H9 (cell line): ENCODE data around the gene DLG5. TPM values are rescaled to one million over a fixed set of nuclear protein-coding genes. Genes with fewer than 3 reads are reported as not detected.

Source experiments
- DNase-seq: peaks from one replicate; pipeline ENCODE4 v3.0.0-alpha.2; 2017
- H2AFZ ChIP-seq: one replicate; pipeline ENCODE4 v1.6.1; 2013; ENCODE audit warnings: mild to moderate bottlenecking, low read length, control low read depth, moderate library complexity
- H2AK5ac ChIP-seq: 2 replicates; pipeline ENCODE4 v1.6.1; 2013; ENCODE audit warnings: low read length, control low read depth, mixed read lengths; ENCODE audit not compliant: insufficient read length
- H2BK120ac ChIP-seq: one replicate; pipeline ENCODE4 v1.6.1; 2013; ENCODE audit warnings: low read depth, mild to moderate bottlenecking, low read length, control low read depth, inconsistent platforms; ENCODE audit not compliant: poor library complexity, severe bottlenecking
- H2BK12ac ChIP-seq: 2 replicates; pipeline ENCODE4 v1.6.1; 2013; ENCODE audit warnings: low read length, control low read depth, mixed read lengths, low read depth; ENCODE audit not compliant: insufficient read length
- H2BK15ac ChIP-seq: 2 replicates; pipeline ENCODE4 v1.6.1; 2013; ENCODE audit warnings: low read depth, low read length, control low read depth
- H2BK20ac ChIP-seq: one replicate; pipeline ENCODE4 v1.6.1; 2013; ENCODE audit warnings: low read depth, mild to moderate bottlenecking, low read length, control low read depth, inconsistent platforms; ENCODE audit not compliant: poor library complexity, severe bottlenecking
- H2BK5ac ChIP-seq: 2 replicates; pipeline ENCODE4 v1.6.1; 2013; ENCODE audit warnings: low read length, control low read depth, mixed read lengths; ENCODE audit not compliant: insufficient read length
- H3K14ac ChIP-seq: 2 replicates; pipeline ENCODE4 v1.6.1; 2013; ENCODE audit warnings: low read length, control low read depth; ENCODE audit not compliant: insufficient read depth
- H3K18ac ChIP-seq: 2 replicates; pipeline ENCODE4 v1.6.1; 2013; ENCODE audit warnings: low read depth, mild to moderate bottlenecking, mixed read lengths, low read length, control low read depth; ENCODE audit not compliant: insufficient read length
- H3K23ac ChIP-seq: 2 replicates; pipeline ENCODE4 v1.6.1; 2013; ENCODE audit warnings: low read length, control low read depth, mixed read lengths, low read depth; ENCODE audit not compliant: insufficient read length
- H3K23me2 ChIP-seq: 2 replicates; pipeline ENCODE4 v1.6.1; 2013; ENCODE audit warnings: low read depth, mild to moderate bottlenecking, mixed read lengths, low read length, control low read depth; ENCODE audit not compliant: insufficient read length, poor library complexity, severe bottlenecking
- H3K27ac ChIP-seq: 2 replicates; pipeline ENCODE4 v1.5.1; 2013; ENCODE audit warnings: low read length, control low read depth, mixed read lengths, low read depth; ENCODE audit not compliant: insufficient read length
- H3K27me3 ChIP-seq: 2 replicates; pipeline ENCODE4 v1.6.1; 2013; ENCODE audit warnings: low read length, control low read depth, inconsistent platforms; ENCODE audit not compliant: insufficient read depth
- H3K4ac ChIP-seq: 2 replicates; pipeline ENCODE4 v1.6.1; 2013; ENCODE audit warnings: low read depth, mild to moderate bottlenecking, control low read depth, inconsistent platforms, low read length, moderate library complexity
- H3K4me1 ChIP-seq: 2 replicates; pipeline ENCODE4 v1.6.1; 2013; ENCODE audit warnings: low read length, control low read depth, inconsistent platforms; ENCODE audit not compliant: insufficient read depth
- H3K4me2 ChIP-seq: 2 replicates; pipeline ENCODE4 v1.6.1; 2013; ENCODE audit warnings: low read length, control low read depth, mixed read lengths; ENCODE audit not compliant: insufficient read length, insufficient read depth
- H3K56ac ChIP-seq: 2 replicates; pipeline ENCODE4 v1.6.1; 2013; ENCODE audit warnings: low read depth, mild to moderate bottlenecking, mixed read lengths, low read length, control low read depth; ENCODE audit not compliant: insufficient read length
- H3K79me1 ChIP-seq: 2 replicates; pipeline ENCODE4 v1.6.1; 2013; ENCODE audit warnings: low read depth, mild to moderate bottlenecking, moderate library complexity, low read length, control low read depth, inconsistent platforms; ENCODE audit not compliant: insufficient read depth, poor library complexity, severe bottlenecking
- H3K79me2 ChIP-seq: 2 replicates; pipeline ENCODE4 v1.6.1; 2013; ENCODE audit warnings: low read length, control low read depth, inconsistent platforms; ENCODE audit not compliant: insufficient read depth
- H3K9ac ChIP-seq: 2 replicates; pipeline ENCODE4 v1.6.1; 2013; ENCODE audit warnings: low read length, control low read depth, mixed read lengths; ENCODE audit not compliant: insufficient read length; ENCODE audit errors: extremely low read depth
- H3K9me3 ChIP-seq: one replicate; pipeline ENCODE4 v1.6.1; 2013; ENCODE audit warnings: low read depth, low read length, inconsistent platforms; ENCODE audit not compliant: control insufficient read depth
- H3T11ph ChIP-seq: one replicate; pipeline ENCODE4 v1.6.1; 2013; ENCODE audit warnings: mild to moderate bottlenecking, low read length, control low read depth, inconsistent platforms
- H4K20me1 ChIP-seq: one replicate; pipeline ENCODE4 v1.6.1; 2013; ENCODE audit not compliant: control insufficient read depth, insufficient read length, insufficient read depth
- H4K5ac ChIP-seq: 2 replicates; pipeline ENCODE4 v1.6.1; 2013; ENCODE audit warnings: low read depth, mild to moderate bottlenecking, mixed read lengths, low read length, control low read depth; ENCODE audit not compliant: insufficient read length
- H4K8ac ChIP-seq: replicated peaks from 2 replicates; pipeline ENCODE4 v1.6.1; 2013; ENCODE audit warnings: low read length, control low read depth, mixed read lengths, low read depth; ENCODE audit not compliant: insufficient read length
- H4K91ac ChIP-seq: 2 replicates; pipeline ENCODE4 v1.6.1; 2013; ENCODE audit warnings: low read depth, mild to moderate bottlenecking, moderate library complexity, mixed read lengths, low read length, control low read depth; ENCODE audit not compliant: insufficient read length
- H3K27ac Mint-ChIP-seq, 3 experiments: 2 replicates in 2 of 3; 3 replicates in 1 of 3; pipeline ENCODE4 v1.8.0; 2020 to 2021; ENCODE audit warnings: mixed read lengths in 3 of 3, mild to moderate bottlenecking in 1 of 3, moderate library complexity in 1 of 3
- H3K27me3 Mint-ChIP-seq: 2 replicates; pipeline ENCODE4 v1.8.0; 2021; ENCODE audit warnings: low read depth, mild to moderate bottlenecking, moderate library complexity, mixed read lengths
- H3K36me3 Mint-ChIP-seq, 3 experiments: 2 replicates in 2 of 3; 3 replicates in 1 of 3; pipeline ENCODE4 v1.8.0; 2020 to 2021; ENCODE audit warnings: low read depth in 3 of 3, mixed read lengths in 3 of 3; ENCODE audit not compliant: insufficient read depth in 1 of 3
- H3K4me1 Mint-ChIP-seq, 2 experiments: 2 replicates each; pipeline ENCODE4 v1.8.0; 2020; ENCODE audit warnings: mixed read lengths in 2 of 2
- H3K4me3 Mint-ChIP-seq, 2 experiments: 2 replicates in 1 of 2; 3 replicates in 1 of 2; pipeline ENCODE4 v1.8.0; 2020 to 2021; ENCODE audit warnings: mild to moderate bottlenecking in 2 of 2, mixed read lengths in 2 of 2, moderate library complexity in 1 of 2
- H3K9me3 Mint-ChIP-seq, 2 experiments: 2 replicates in 1 of 2; 3 replicates in 1 of 2; pipeline ENCODE4 v1.8.0; 2020; ENCODE audit warnings: mild to moderate bottlenecking in 2 of 2, mixed read lengths in 2 of 2, moderate library complexity in 1 of 2
- CTCF ChIP-seq: fragments of 200-600 bp; sonication (generic); conservative IDR thresholded peaks from 3 replicates; pipeline ENCODE4 v1.8.0; 2021; ENCODE audit warnings: antibody characterized with exemption, mild to moderate bottlenecking
- WGBS: extraction: QIAGEN DNeasy Blood & Tissue Kit; methylation state at CpG from one replicate; pipeline ENCODE4 v1.1.7; 2013; ENCODE audit warnings: missing lambda C conversion rate, low lambda C conversion rate, mixed read lengths; ENCODE audit not compliant: insufficient read length; ENCODE audit errors: extremely low coverage; 5-methylcytosine and 5-hydroxymethylcytosine counted together
- total RNA-seq: library from RNA; stranded (reverse); gene quantifications from 2 replicates; pipeline ENCODE4 v1.2.1, GENCODE V29; 2021

Gene DLG5
- total RNA-seq, 1 experiment from 2014 or later: 67.4 TPM

- Histone ChIP-seq H2BK12ac (no peak overlapping the region), H3K79me2 (peaks cover 10% of the 10 kb centered on the region; the same call in 1 of the 2 replicates), H3K27ac (peak overlapping the region; percentile 12), H4K5ac (no peak overlapping the region), H3K14ac (no peak overlapping the region), H2AK5ac (no peak overlapping the region), H2BK20ac (no peak overlapping the region), H3K23ac (no peak overlapping the region), H2BK5ac (no peak overlapping the region), H3K4me2 (no peak overlapping the region), H4K91ac (no peak overlapping the region), H3K23me2 (no peaks in the 10 kb centered on the region), H3K79me1 (peaks cover 3% of the 10 kb centered on the region), H2BK15ac (no peak overlapping the region), H3K9me3 (no peaks in the 10 kb centered on the region), H3K4me1 (peaks cover 16% of the 10 kb centered on the region), H3K4ac (no peak overlapping the region), H4K8ac (no peak overlapping the region), H3K56ac (no peak overlapping the region), H3K18ac (no peak overlapping the region), H3K9ac (no peak overlapping the region), H3T11ph (no peak overlapping the region), H2AFZ (no peak overlapping the region), H2BK120ac (no peak overlapping the region), H4K20me1 (no peaks in the 10 kb centered on the region), H3K27me3 (no peaks in the 10 kb centered on the region)
- Mint-ChIP-seq H3K9me3 (no peaks in the 10 kb centered on the region), H3K4me3 (no peak overlapping the region; a peak in 1 of 5 replicates), H3K27me3 (no peaks in the 10 kb centered on the region), H3K36me3 (peaks cover 0 to 1% (median 0%) of the 10 kb centered on the region in 3 experiments; a peak in 1 of 7 replicates), H3K27ac (peak overlapping the region in 2 of 3 experiments; percentile 81 to 95; a peak in 4 of 7 replicates), H3K4me1 (peaks cover 84 to 89% of the 10 kb centered on the region in 2 experiments)
- DNase-seq: peak; percentile 93
- peak; percentile 86 for TF ChIP-seq CTCF
- no CpG with 5 or more reads among the region's 7 CpGs for WGBS
Observed at GRCh38 chr10:77890097-77890496, 36.5 kb downstream of the DLG5 start.
